Stimulated activated CD4-positive, alpha-beta T cell treated with anti-CD3 and anti-CD28 coated beads, Interleukin-1b, Interleukin-23, amount 100 ng/mL, for 48 hours (primary cell): ENCODE data around the gene CEP112.

ENCODE experiments used
- DNase-seq: peaks from one replicate; pipeline ENCODE4 v3.0.0-alpha.2; 2020

The CEP112 gene

DNA sequence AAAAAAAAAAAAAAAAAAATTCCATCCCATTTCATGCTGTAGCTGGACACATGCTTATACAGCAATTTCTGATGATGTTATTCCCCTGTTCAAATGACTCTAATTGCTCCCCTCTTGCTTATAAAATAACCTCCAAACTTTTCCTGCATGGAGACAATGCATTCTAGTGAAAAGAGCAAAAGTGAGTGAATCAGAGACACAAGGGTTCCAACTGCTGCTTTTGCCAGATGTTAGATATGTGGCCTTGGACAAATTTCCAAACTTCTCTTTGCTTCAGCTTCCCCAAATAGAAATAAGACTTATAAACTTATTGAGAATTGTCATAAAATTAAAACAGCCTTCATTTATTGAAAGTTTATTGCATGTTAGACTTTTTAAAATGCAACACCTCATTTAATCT lies 565.5 kb downstream of the CEP112 start:
- DNase-seq: no peak

- DNase-seq: no peak
Measured at GRCh38 chr17:65618516-65618915, 573.4 kb downstream of the CEP112 start.

DNA sequence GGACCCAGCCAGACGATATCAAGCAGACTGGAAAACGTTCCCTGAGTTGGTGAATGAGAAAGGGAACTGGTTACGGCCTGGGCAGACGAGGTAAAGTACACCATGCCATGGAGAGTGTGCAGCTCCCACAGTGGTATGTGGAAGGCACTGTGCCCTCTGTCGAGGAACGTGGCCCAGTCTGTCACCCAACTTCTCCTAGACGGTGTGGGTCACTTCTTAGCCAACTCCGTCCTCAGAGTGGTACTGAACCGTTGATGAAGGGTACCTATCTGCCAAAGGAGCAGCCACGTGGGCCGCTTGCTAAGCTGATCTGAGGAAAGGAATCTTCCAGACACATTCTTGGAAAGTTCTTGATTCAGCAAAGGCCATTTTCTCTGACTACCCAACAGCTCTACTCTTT lies 574.4 kb downstream of the CEP112 start:
- DNase-seq: no peak

- no peak for DNase-seq
Measured at GRCh38 chr17:65609749-65610148, 582.2 kb downstream of the CEP112 start.

DNA sequence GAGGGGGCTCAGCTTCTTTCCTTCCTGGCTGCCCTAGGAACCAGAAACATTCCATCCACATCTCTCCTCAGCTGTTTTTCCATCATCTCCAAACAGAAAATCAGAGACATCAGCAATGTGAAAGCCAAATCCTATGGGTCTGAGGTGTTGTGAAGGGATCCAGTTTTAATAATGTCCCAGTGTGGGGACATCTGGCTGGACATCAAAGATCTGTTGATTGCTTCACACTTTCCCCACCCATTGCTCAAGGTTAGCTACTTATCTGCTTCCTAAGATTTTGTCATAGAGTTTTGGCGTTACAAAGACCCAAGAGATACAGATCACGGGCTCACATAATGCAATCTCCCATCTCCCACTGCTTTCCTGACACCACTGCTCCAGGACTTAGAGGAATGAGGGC lies 582.6 kb downstream of the CEP112 start:
- no peak for DNase-seq

DNA sequence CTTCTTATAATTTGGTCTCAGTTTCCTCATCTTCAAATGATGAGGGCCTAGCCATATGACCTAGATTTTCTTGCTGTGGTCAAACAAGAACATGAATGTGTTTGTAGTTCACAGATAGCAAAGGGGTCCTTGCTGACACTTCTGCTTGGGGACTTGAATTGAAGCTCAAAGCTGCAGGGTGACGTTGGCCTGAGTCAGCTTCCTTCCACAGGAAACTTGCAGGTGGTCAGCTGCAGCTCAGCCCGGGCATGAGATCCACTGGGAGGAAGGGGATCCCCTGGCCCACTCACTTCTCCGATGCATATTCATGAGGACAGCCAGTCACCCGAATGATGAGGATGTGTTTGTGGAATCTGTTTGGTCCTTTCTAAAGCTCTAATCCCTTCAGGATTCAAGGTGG lies 587.9 kb downstream of the CEP112 start:
- DNase-seq: no peak

- DNase-seq: no peak
Measured at GRCh38 chr17:65601881-65602280, 590.1 kb downstream of the CEP112 start.

DNA sequence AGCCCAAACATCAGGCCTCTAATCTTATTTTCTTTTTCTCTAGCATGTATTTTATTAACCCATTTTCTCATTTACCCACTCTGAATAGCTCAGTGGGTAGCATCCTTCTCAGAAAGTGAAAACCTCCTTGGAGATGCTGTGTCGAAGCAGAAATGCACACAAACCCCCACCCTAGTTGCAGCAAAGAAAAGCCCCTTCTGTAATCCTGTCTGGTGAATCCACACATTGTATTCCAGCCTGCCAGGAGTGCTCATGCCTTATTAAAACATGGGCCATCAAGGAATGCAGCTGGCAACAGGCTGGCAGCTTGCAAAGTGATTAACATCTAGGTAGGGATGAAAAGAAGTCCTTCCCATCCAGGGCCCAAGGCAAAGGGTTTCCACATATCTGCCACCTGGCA lies 590.8 kb downstream of the CEP112 start:
- no peak for DNase-seq

- no peak for DNase-seq
Measured at GRCh38 chr17:65600518-65600917, 591.4 kb downstream of the CEP112 start.

- no peak for DNase-seq
Measured at GRCh38 chr17:65599650-65600049, 592.3 kb downstream of the CEP112 start.

DNA sequence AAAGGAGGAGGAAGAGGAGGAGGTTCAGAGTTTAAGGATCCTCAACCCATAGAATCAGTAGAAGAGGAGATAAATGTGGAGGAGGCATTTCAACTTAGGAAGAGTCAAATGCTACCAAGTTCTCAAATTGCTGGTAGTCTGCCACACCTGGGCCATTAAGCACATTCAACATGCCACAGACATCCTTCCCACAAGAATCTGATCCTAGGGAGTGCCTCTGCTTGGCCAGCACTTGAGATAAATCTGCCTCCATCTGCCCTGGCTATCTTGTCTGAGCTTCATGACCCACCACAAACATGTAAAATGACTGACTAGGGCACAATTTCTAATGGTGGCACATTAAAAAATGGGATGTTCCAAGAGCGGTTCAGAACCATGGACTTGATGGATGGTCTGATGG lies 593.2 kb downstream of the CEP112 start:
- DNase-seq: no peak

DNA sequence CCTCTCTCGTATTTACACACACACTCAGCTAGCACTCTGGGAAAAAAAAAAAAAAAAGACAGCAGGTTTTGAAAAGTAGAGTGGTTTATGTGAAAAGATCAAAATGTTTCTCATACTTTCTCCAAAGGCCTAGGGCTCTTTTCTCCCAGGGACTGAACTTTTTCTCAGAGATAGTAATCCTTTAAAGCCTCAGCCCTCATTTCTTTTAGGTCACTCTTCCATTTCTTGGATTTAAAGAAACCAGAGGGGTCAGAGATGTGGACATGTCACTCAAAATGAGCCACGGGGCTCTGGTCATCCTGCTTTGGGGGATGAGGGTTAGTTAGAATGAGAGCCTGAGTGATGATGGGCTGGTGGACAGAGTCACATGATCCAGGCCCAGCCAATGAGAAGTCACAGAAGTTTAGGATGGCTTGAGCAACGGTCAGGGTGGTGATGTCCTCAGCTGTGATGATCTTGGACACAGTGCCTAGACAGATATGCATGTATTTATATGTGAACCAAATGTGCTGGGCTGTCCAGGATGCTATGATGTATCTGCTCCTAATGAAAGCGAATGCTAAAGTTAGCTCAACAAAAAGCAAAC lies 596.8 kb downstream of the CEP112 start:
- DNase-seq: no peak

DNA sequence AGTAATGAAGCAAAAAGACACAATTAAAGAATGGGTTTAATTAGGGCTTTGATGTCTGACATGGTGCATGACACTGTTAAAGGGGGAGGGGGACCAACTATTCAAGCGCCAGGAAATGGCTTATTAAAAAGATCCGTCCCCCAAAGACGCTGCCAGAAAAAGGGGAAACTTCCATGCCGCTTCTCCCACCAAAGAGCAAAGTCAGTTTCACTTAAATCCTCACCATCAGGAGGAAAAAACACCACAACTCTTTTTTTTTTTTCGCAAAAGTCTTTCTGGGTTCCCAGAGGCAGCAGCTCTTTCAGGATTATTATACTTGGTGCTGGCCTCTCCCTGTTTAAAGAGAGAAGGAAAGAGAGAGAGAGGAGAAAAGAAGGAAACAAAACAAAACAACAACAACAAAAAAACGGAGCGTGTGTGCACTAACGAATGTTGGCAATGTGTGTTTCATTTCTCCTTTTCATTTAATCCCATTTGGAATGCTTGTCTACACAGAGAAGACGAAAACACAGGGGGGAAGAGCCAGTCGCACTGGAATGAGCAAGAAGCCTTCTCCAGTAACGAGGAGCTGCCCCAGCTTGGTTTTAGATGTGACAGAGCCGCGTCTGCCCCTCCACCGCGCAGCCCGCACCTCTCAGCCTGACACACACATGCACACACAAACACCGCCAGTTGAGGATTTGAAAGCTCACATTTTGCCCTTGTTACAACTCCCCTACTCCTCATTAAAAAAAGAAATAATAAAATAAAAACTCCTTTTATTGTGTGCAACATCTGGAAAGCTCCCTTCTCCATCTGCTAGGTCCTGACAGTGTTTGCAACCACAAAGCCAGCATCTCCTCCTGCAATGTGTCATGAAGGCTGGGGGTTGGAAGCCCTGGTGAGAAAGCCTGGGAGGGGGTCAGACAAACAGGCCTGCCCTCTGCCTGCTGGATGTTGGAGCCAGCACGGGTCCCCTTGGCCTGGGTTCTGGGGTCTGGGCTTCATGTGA lies 597.8 kb downstream of the CEP112 start:
- DNase-seq: peak; percentile 19

GRCh38 chr17:65593092-65593854 lies 598.7 kb downstream of the CEP112 start:
- DNase-seq: no peak

- DNase-seq: no peak
Measured at GRCh38 chr17:65592125-65592965, 599.6 kb downstream of the CEP112 start.

DNA sequence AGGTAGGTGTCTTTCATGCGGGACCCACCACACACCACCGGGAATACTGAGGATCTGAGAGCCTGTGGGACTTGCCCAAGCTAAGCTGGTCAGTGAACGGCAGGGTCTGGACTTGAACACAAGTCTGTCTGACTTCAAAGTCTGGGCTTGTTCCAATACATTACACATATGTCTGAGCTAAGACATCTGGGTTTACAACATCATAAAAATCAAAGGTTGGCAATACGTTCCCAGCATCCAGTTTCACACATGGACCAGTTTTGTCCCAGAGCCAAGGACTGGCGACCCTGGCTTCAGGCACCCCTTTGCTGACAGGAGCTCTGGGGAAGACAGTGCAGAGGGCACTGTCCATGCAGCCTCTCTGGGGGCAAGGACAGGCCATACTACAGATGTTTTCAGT lies 602.6 kb downstream of the CEP112 start:
- DNase-seq: no peak

GRCh38 chr17:65588181-65588808 lies 603.6 kb downstream of the CEP112 start:
- no peak for DNase-seq

DNA sequence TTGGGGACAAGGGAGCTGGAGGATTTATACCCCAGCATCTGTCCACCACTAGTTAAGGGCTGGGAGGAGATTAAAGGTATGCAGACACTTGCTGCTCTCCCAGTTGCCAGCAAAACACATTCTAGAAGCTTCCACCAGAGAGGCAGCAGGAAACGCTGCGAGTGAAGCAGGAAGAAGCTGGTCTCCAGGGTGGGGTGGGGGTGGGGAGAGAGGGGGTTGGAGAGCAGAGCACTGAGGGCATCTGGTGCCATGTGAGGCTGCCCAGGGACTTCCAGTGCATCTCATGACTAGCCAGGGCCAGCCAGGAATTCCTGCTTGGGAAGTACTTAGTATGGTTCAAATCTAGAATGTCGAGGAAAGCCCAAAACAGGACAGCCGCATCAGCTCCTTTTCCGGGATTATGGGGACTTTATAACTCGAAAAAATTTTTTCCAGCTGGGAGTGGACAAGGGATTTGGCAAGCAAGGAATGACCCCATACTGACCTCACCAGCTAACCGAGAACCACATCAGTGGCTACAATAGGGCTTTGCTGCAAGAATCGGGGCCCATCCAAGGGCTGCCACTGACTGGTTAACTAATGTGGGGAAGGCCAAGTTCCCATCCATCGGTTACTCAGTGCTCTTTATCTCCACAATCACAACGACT lies 604.3 kb downstream of the CEP112 start:
- DNase-seq: no peak

- no peak for DNase-seq
Measured at GRCh38 chr17:65586899-65587298, 605.0 kb downstream of the CEP112 start.
